Spleen (tissue), 7 donors: ENCODE measurements around the gene BFSP1.

Experiments
- POLR2A ChIP-seq, 3 donors: fragments of 450-650 bp; IDR thresholded peaks; one replicate each; pipeline ENCODE4 v1.5.1; 2017; ENCODE audit warnings: antibody characterized with exemption in 3 of 3, mild to moderate bottlenecking in 1 of 3
- POLR2AphosphoS5 ChIP-seq, 3 donors: sonication (generic); formaldehyde crosslinking; IDR thresholded peaks; one replicate each; pipeline ENCODE4 v1.5.1; 2017; ENCODE audit warnings: antibody characterized with exemption in 3 of 3
- TF ChIP-seq, protein P1 (sequence below), 11 experiments: fragments of 200-600 bp in 7 of 11; fragments of 450-650 bp in 4 of 11; sonication (generic) in 4 of 11; IDR thresholded peaks in 8 of 11; conservative IDR thresholded peaks in 3 of 11; 1 replicate in 7 of 11; 2 replicates in 4 of 11; pipeline versions ENCODE4 v1.4.0 to v1.8.0; 2016 to 2021; ENCODE audit warnings: antibody characterized with exemption in 11 of 11, inconsistent platforms in 4 of 11, mild to moderate bottlenecking in 1 of 11
- donor health status: DM: no; HTN: no; CAD: no; lungs with moderate emphysema.
- donor health status: DM: no; HTN: no; CAD: no.
- donor health status: DM: no; HTN: no; CAD: no.

DNA sequence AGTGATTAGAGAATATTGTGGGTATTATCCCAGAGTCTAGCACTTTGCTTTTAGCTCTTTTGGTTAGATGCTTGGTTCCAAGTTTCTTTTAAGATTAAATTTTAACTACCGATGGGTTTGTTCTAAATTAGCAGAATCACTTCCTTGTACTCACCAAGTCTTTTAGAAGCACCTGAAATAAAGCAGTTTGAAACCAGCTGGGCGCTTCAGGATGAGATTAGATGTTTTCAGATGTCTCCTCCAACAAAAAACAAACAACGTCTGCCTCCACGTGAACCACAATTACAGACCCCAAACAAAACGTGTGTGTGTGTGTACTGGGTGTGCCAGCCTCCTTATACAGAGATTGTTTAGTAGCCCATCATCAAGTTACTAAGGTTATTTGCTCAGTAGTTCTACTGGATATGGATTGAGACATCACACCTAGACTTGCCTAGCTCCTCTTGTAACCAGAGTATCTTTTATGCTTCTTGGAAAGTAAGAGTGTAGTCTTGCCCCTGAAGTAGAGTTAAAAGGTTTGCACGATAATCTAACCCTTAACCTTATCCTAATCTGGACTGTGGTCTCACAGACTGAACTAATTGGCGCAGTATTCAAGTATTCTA, 41.0 kb upstream of the BFSP1 start:
- TF ChIP-seq, protein P1, sequence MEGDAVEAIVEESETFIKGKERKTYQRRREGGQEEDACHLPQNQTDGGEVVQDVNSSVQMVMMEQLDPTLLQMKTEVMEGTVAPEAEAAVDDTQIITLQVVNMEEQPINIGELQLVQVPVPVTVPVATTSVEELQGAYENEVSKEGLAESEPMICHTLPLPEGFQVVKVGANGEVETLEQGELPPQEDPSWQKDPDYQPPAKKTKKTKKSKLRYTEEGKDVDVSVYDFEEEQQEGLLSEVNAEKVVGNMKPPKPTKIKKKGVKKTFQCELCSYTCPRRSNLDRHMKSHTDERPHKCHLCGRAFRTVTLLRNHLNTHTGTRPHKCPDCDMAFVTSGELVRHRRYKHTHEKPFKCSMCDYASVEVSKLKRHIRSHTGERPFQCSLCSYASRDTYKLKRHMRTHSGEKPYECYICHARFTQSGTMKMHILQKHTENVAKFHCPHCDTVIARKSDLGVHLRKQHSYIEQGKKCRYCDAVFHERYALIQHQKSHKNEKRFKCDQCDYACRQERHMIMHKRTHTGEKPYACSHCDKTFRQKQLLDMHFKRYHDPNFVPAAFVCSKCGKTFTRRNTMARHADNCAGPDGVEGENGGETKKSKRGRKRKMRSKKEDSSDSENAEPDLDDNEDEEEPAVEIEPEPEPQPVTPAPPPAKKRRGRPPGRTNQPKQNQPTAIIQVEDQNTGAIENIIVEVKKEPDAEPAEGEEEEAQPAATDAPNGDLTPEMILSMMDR (IDR thresholded peaks at IDR 0.05 in 8 of 11, conservative IDR thresholded peaks at IDR 0.05 in 3 of 11) = no peak
- TF ChIP-seq POLR2A (IDR thresholded peaks at IDR 0.05) (no peak), POLR2AphosphoS5 (IDR thresholded peaks at IDR 0.05) (no peak)
